Measurements from ENCODE around the gene PEAR1.

The PEAR1 gene

GRCh38 chr1:156901966-156902915 is 8.7 kb downstream of the PEAR1 start:
- no peak for DNase-seq

- no peak for DNase-seq
Measured at GRCh38 chr1:156903328-156904091, 10.0 kb downstream of the PEAR1 start.

- DNase-seq, result no peak
Measured at GRCh38 chr1:156904187-156904959, 10.9 kb downstream of the PEAR1 start.

GRCh38 chr1:156905176-156905575 is 11.7 kb downstream of the PEAR1 start:
- DNase-seq, result no peak

- no peak for DNase-seq
Measured at GRCh38 chr1:156905651-156906050, 12.1 kb downstream of the PEAR1 start.

GRCh38 chr1:156906206-156906906 is 12.8 kb downstream of the PEAR1 start:
- DNase-seq, result no peak

GRCh38 chr1:156908541-156908940 is 15.0 kb downstream of the PEAR1 start:
- no peak for DNase-seq

- DNase-seq, result no peak
Measured at GRCh38 chr1:156908955-156909354, 15.4 kb downstream of the PEAR1 start.

GRCh38 chr1:156909671-156910070 is 16.2 kb downstream of the PEAR1 start:
- no peak for DNase-seq

GRCh38 chr1:156910309-156910782 is 16.8 kb downstream of the PEAR1 start:
- DNase-seq, result no peak

GRCh38 chr1:156911577-156912298 is 18.2 kb downstream of the PEAR1 start:
- no peak for DNase-seq

- DNase-seq, result no peak
Measured at GRCh38 chr1:156912310-156912709, 18.8 kb downstream of the PEAR1 start.

- DNase-seq, result no peak
Measured at GRCh38 chr1:156912861-156913808, 19.6 kb downstream of the PEAR1 start.

GRCh38 chr1:156913809-156914387 is 20.4 kb downstream of the PEAR1 start:
- DNase-seq, result no peak

GRCh38 chr1:156914440-156914856 is 20.9 kb downstream of the PEAR1 start:
- DNase-seq, result no peak

- DNase-seq, result no peak
Measured at GRCh38 chr1:156920233-156921052, 26.9 kb downstream of the PEAR1 start, which contains the start of gene LRRC71. TSS of gene LRRC71 (plus strand) at chr1:156920632. CDS start at chr1:156920804, 172 bp downstream.

- no peak for DNase-seq
Measured at GRCh38 chr1:156921053-156921529, 27.6 kb downstream of the PEAR1 start.

GRCh38 chr1:156922986-156923669 is 29.6 kb downstream of the PEAR1 start:
- DNase-seq, result no peak
